ENCODE measurements around the gene CACNA1F. TPM values are rescaled to one million over a fixed set of nuclear protein-coding genes. Genes with fewer than 3 reads are reported as not detected.

Gene CACNA1F
- total and polyA plus RNA-seq, 3 donors from 2014 or later, result 0.16 to 0.24 (median 0.19) TPM

DNA sequence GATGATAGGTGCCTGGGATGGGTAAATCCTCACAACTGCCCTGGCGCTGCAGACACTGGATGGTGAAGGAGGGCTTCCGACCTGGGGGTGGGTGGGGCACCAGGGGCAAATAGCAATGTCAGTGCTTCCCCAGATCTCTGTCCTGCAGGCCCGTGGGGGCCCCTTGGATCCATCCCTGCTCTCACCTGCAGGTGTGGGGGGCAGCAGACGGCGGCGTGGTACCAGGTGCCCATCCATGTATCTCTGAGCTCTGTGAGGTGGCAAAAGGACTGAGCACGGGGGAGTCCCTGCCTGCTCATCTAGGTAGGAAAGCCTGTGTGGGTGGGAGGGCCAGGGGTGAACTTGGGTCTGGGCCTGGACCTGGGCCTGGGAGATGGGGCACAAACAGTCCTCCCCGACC, 26.6 kb downstream of the CACNA1F start:
- Histone ChIP-seq H3K4me1 (no peaks in the 10 kb centered on the region), H3K27me3 (no peaks in the 10 kb centered on the region), H3K4me3 (no peak overlapping the region), H3K9me3 (no peaks in the 10 kb centered on the region), H3K27ac (no peak overlapping the region), H3K36me3 (ENCODE audit: low read depth, missing control alignments) (no peaks in the 10 kb centered on the region)
- TF ChIP-seq, protein P1, sequence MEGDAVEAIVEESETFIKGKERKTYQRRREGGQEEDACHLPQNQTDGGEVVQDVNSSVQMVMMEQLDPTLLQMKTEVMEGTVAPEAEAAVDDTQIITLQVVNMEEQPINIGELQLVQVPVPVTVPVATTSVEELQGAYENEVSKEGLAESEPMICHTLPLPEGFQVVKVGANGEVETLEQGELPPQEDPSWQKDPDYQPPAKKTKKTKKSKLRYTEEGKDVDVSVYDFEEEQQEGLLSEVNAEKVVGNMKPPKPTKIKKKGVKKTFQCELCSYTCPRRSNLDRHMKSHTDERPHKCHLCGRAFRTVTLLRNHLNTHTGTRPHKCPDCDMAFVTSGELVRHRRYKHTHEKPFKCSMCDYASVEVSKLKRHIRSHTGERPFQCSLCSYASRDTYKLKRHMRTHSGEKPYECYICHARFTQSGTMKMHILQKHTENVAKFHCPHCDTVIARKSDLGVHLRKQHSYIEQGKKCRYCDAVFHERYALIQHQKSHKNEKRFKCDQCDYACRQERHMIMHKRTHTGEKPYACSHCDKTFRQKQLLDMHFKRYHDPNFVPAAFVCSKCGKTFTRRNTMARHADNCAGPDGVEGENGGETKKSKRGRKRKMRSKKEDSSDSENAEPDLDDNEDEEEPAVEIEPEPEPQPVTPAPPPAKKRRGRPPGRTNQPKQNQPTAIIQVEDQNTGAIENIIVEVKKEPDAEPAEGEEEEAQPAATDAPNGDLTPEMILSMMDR (IDR thresholded peaks at IDR 0.05), result no peak
- no peak for TF ChIP-seq POLR2A (IDR thresholded peaks at IDR 0.05)
- DNase-seq, result no peak
- intact Hi-C loops (cut with DNase I; ENCODE audit: low total_unique reads), result no loop called here
- 60 to 87% methylated on average over 2 to 5 of the region's 8 CpGs for WGBS, 2 donors

DNA sequence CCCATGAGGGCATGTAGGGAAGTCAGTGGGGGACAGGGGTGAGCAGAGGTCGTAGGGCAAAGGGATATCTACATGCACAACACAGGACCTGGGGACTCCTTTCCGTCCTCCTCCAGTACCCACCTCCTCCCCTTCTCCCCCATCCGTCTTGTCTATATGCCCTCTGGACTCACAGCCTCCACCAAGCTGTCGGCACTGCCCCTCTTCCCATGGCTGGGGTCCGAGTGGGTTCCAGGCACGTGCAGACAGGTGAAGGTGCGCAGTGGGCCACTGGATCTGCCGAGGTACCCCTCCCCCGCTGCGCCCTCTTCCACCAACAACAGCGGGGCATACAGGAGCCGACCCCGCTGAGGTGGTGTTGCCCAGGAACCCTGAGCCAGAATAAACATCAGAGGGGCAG, 27.7 kb downstream of the CACNA1F start:
- TF ChIP-seq POLR2A (IDR thresholded peaks at IDR 0.05), result no peak
- TF ChIP-seq, protein P1 (IDR thresholded peaks at IDR 0.05), result no peak
- intact Hi-C loops (cut with DNase I; ENCODE audit: low total_unique reads), result no loop called here
- 80 to 85% methylated on average over 1 to 13 of the region's 13 CpGs for WGBS, 2 donors

DNA sequence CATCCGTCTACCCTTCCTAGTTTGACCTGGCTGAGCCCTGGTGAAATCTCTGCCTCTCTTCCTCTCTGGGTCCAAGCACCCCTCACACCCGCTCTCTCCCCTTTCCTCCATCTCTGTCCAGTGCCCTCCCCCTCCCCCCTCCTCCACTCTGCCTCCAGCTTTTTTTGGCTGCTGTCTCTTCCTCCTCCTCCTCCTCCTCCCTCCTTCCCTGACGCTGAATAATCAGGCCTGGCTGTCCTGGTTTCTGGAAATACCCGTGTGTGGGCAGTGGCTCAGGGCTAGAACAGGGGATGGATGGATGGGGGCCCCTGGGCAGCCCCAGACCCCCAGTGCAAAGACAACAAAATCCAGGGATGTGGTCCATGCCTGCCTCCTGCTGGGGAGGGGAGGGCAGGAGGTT, 28.4 kb downstream of the CACNA1F start:
- no peak overlapping the region for H3K27ac ChIP-seq
- TF ChIP-seq POLR2A (IDR thresholded peaks at IDR 0.05), result no peak
- TF ChIP-seq, protein P1 (IDR thresholded peaks at IDR 0.05), result no peak
- no peaks in the 10 kb centered on the region for H3K36me3 ChIP-seq (ENCODE audit: low read depth, missing control alignments)
- 63 to 68% methylated on average over 3 to 4 of the region's 4 CpGs for WGBS, 2 donors
- intact Hi-C loops (cut with DNase I; ENCODE audit: low total_unique reads), result no loop called here
- no peaks in the 10 kb centered on the region for H3K4me1 ChIP-seq
- H3K4me3 ChIP-seq, result no peak overlapping the region
- DNase-seq, result no peak
- no peaks in the 10 kb centered on the region for H3K27me3 ChIP-seq
- H3K9me3 ChIP-seq, result no peaks in the 10 kb centered on the region

More for the DNA sequence above, 27.7 kb downstream of the CACNA1F start:
- no peak overlapping the region for H3K27ac ChIP-seq
- no peak overlapping the region for H3K4me3 ChIP-seq
- H3K9me3 ChIP-seq, result no peaks in the 10 kb centered on the region
- no peak for DNase-seq
- no peaks in the 10 kb centered on the region for H3K27me3 ChIP-seq
- H3K36me3 ChIP-seq (ENCODE audit: low read depth, missing control alignments), result no peaks in the 10 kb centered on the region
- no peaks in the 10 kb centered on the region for H3K4me1 ChIP-seq

DNA sequence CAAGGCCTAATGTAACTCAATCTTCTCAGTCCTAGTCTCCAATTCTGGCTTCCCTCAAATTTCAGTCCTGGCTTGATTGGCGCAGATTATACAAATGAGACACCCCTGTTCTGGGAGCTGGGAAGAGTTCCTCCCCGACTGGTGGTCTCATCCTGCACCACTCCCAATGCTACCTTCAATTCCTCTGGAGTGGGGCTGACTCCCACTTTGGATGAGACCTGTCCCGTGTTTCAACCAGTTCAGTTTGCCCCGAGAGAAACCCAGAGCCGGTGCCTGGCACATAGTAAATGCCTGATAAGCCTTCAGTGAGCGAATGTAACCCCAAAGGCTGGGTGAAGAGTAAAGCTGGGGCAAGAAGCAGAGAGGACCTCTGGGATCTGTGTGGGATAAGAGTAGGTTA, 29.1 kb downstream of the CACNA1F start:
- DNase-seq, result no peak
- no peak overlapping the region for H3K27ac ChIP-seq
- no peaks in the 10 kb centered on the region for H3K36me3 ChIP-seq (ENCODE audit: low read depth, missing control alignments)
- no peak overlapping the region for H3K4me3 ChIP-seq
- no peaks in the 10 kb centered on the region for H3K9me3 ChIP-seq
- TF ChIP-seq, protein P1 (IDR thresholded peaks at IDR 0.05), result no peak
- TF ChIP-seq POLR2A (IDR thresholded peaks at IDR 0.05), result no peak
- no peaks in the 10 kb centered on the region for H3K4me1 ChIP-seq
- intact Hi-C loops (cut with DNase I; ENCODE audit: low total_unique reads), result no loop called here
- 91 to 94% methylated on average over 5 to 6 of the region's 6 CpGs for WGBS, 2 donors
- H3K27me3 ChIP-seq, result no peaks in the 10 kb centered on the region

DNA sequence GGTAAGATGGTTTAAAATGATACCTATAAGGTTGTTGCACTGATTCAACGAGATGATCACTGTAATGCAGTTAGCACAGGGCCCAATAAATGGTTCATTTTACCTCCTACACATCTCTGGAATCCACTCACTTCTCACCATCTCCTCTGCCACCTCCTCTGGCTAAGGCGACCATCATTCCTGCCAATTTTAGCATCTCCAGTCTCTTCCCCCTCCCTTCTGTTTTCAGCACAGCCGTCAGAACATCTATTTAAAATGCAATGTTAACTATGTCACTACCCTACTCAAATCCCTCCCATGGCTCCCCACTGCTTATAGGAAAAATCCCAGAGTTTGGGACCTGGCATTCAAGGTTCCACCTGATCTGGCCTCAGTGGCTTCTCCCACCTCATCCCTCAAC, 29.6 kb downstream of the CACNA1F start:
- no peaks in the 10 kb centered on the region for H3K27me3 ChIP-seq
- no peaks in the 10 kb centered on the region for H3K9me3 ChIP-seq
- no peaks in the 10 kb centered on the region for H3K36me3 ChIP-seq (ENCODE audit: low read depth, missing control alignments)
- TF ChIP-seq, protein P1 (IDR thresholded peaks at IDR 0.05), result no peak
- TF ChIP-seq POLR2A (IDR thresholded peaks at IDR 0.05), result no peak
- H3K4me3 ChIP-seq, result no peak overlapping the region
- no peak overlapping the region for H3K27ac ChIP-seq
- no peaks in the 10 kb centered on the region for H3K4me1 ChIP-seq
- no peak for DNase-seq
- 58 to 69% methylated on average over 3 of the region's 3 CpGs for WGBS, 2 donors
- intact Hi-C loops (cut with DNase I; ENCODE audit: low total_unique reads), result no loop called here
